Measurements from ENCODE around the gene KCTD1.

DNA sequence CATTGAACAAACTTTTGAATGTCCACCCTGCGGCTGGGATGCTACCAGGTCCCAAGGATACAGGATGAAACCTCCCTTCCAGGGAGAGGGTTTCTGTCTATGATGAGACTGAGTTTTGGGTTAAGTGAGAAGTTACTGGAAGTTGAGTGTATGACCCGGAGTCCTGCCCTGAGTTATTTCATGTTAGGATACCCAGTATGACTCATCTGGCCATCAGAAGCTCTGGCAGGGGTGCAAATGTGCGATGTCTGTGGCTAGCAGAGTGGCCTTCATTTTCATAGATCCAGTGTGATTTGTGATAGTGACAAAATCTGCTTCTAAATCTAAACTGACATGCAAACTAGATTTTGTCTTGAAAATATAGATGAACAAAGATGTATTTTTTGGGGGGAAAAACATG is 55.3 kb downstream of the KCTD1 start:
- no peak for TF ChIP-seq CTCF (conservative IDR thresholded peaks at IDR 0.05; ENCODE audit: low read depth, low read length)
- TF ChIP-seq FOS (IDR thresholded peaks at IDR 0.05; ENCODE audit: low read depth, low read length) = no peak
- TF ChIP-seq RCOR1 (IDR thresholded peaks at IDR 0.05; ENCODE audit: insufficient replicate concordance, low read length) = no peak
- TF ChIP-seq CEBPB (IDR thresholded peaks at IDR 0.05; ENCODE audit: low read depth, low read length) = no peak
- no peak for TF ChIP-seq POLR2A (IDR thresholded peaks at IDR 0.05; ENCODE audit: low read depth, low read length)
- TF ChIP-seq RAD21 (IDR thresholded peaks at IDR 0.05; ENCODE audit: low read length) = no peak
- TF ChIP-seq MAFK (IDR thresholded peaks at IDR 0.05; ENCODE audit: low read depth, low read length) = no peak
- TF ChIP-seq SMC3 (IDR thresholded peaks at IDR 0.05; ENCODE audit: low read depth, low read length) = no peak
- no peak for TF ChIP-seq USF2 (IDR thresholded peaks at IDR 0.05; ENCODE audit: low read depth, low read length)
- no peak for TF ChIP-seq RFX5 (IDR thresholded peaks at IDR 0.05; ENCODE audit: low read depth, low read length)
- TF ChIP-seq MAZ (IDR thresholded peaks at IDR 0.05; ENCODE audit: borderline replicate concordance, low read depth, low read length) = no peak
- TF ChIP-seq MXI1 (IDR thresholded peaks at IDR 0.05; ENCODE audit: borderline replicate concordance, low read depth, low read length) = no peak
